Suprapubic skin (tissue), 4 donors: ENCODE results near the gene ALDH3A2.

ENCODE experiments used
- CTCF ChIP-seq, 2 donors: fragments of 200-600 bp in 1 of 2; fragments of 450-650 bp in 1 of 2; sonication (generic) in 1 of 2; IDR thresholded peaks; one replicate each; pipeline ENCODE4 v1.5.1; 2016 to 2019; ENCODE audit warnings: antibody characterized with exemption in 2 of 2, mild to moderate bottlenecking in 1 of 2, moderate library complexity in 1 of 2
- EP300 ChIP-seq: sonication (generic); formaldehyde crosslinking; IDR thresholded peaks from one replicate; pipeline ENCODE4 v1.6.1; 2017; ENCODE audit warnings: antibody characterized with exemption
- POLR2AphosphoS5 ChIP-seq, 3 donors: sonication (generic); formaldehyde crosslinking; IDR thresholded peaks; one replicate each; pipeline ENCODE4 v1.6.1; 2017; ENCODE audit warnings: antibody characterized with exemption in 3 of 3

- TF ChIP-seq EP300 (no peak), CTCF (IDR thresholded peaks at IDR 0.05) (peak in 1 of 2 donors; percentile 28), POLR2AphosphoS5 (IDR thresholded peaks at IDR 0.05) (no peak)
Measured at GRCh38 chr17:19718613-19719354, 70.2 kb downstream of the ALDH3A2 start.
